ENCODE results near the gene SLC38A5. TPM values are rescaled to one million over a fixed set of nuclear protein-coding genes. Genes with fewer than 3 reads are reported as not detected.

Gene SLC38A5
- total RNA-seq, 1 donor from 2014 or later, result 2.3 TPM

- Histone ChIP-seq H3K9ac (no peak overlapping the region), H3K9me3 (ENCODE audit: low read depth) (no peaks in the 10 kb centered on the region), H3K27me3 (no peaks in the 10 kb centered on the region), H3K4me2 (no peak overlapping the region), H3F3A (ENCODE audit: low read depth) (peaks cover 15% of the 10 kb centered on the region), H3K4me3 (no peak overlapping the region), H3K27ac (no peak overlapping the region), H4K20me1 (ENCODE audit: low read depth) (no peaks in the 10 kb centered on the region), H2AFZ (replicated peaks) (no peak overlapping the region), H3K4me1 (peaks cover 15% of the 10 kb centered on the region), H3K36me3 (no peaks in the 10 kb centered on the region), H3K79me2 (ENCODE audit: low read depth) (peaks cover 22% of the 10 kb centered on the region)
- no peak for TF ChIP-seq EZH2 (IDR thresholded peaks at IDR 0.05)
- TF ChIP-seq EZH2phosphoT487 (IDR thresholded peaks at IDR 0.05), result no peak
- peak; percentile 27 for TF ChIP-seq CTCF (IDR thresholded peaks at IDR 0.05)
- H3K4me1 Mint-ChIP-seq, result peaks cover 36% of the 10 kb centered on the region
- DNase-seq (ENCODE audit: low spot score), result peak; percentile 23
- peaks cover 3% of the 10 kb centered on the region for H3K36me3 Mint-ChIP-seq
- peak overlapping the region; percentile 36 for H3K27ac Mint-ChIP-seq
- peak overlapping the region; percentile 70 for H3K4me3 Mint-ChIP-seq
- peaks cover 20% of the 10 kb centered on the region for H3K9me3 Mint-ChIP-seq
- peaks cover 6% of the 10 kb centered on the region for H3K27me3 Mint-ChIP-seq (ENCODE audit: insufficient read depth, low read depth)
Observed at GRCh38 chrX:48474127-48474526, 4.1 kb upstream of the SLC38A5 start.

GRCh38 chrX:48473704-48473990 lies 3.6 kb upstream of the SLC38A5 start:
- no peaks in the 10 kb centered on the region for H4K20me1 ChIP-seq (ENCODE audit: low read depth)
- H3K79me2 ChIP-seq (ENCODE audit: low read depth), result peaks cover 22% of the 10 kb centered on the region
- Mint-ChIP-seq H3K4me1 (peaks cover 36% of the 10 kb centered on the region), H3K27ac (no peak overlapping the region), H3K9me3 (peaks cover 20% of the 10 kb centered on the region), H3K36me3 (peaks cover 3% of the 10 kb centered on the region), H3K4me3 (peak overlapping the region; percentile 71), H3K27me3 (ENCODE audit: insufficient read depth, low read depth) (peaks cover 7% of the 10 kb centered on the region)
- H2AFZ ChIP-seq (replicated peaks), result no peak overlapping the region
- H3K4me1 ChIP-seq, result peaks cover 15% of the 10 kb centered on the region
- no peak overlapping the region for H3K9ac ChIP-seq
- no peaks in the 10 kb centered on the region for H3K9me3 ChIP-seq (ENCODE audit: low read depth)
- no peak overlapping the region for H3K4me2 ChIP-seq
- no peak for TF ChIP-seq EZH2phosphoT487 (IDR thresholded peaks at IDR 0.05)
- TF ChIP-seq CTCF (IDR thresholded peaks at IDR 0.05), result no peak
- TF ChIP-seq EZH2 (IDR thresholded peaks at IDR 0.05), result no peak
- H3K27ac ChIP-seq, result no peak overlapping the region
- no peak overlapping the region for H3K4me3 ChIP-seq
- H3K27me3 ChIP-seq, result no peaks in the 10 kb centered on the region
- no peak for DNase-seq (ENCODE audit: low spot score)
- no peaks in the 10 kb centered on the region for H3K36me3 ChIP-seq
- peaks cover 15% of the 10 kb centered on the region for H3F3A ChIP-seq (ENCODE audit: low read depth)

GRCh38 chrX:48472851-48473703 lies 3.0 kb upstream of the SLC38A5 start:
- Histone ChIP-seq H3K4me1 (peaks cover 15% of the 10 kb centered on the region), H3K27ac (peak overlapping the region; percentile 27), H3K27me3 (no peaks in the 10 kb centered on the region), H3K36me3 (no peaks in the 10 kb centered on the region), H3K4me3 (no peak overlapping the region), H3K9me3 (ENCODE audit: low read depth) (no peaks in the 10 kb centered on the region), H3K9ac (no peak overlapping the region), H3K79me2 (ENCODE audit: low read depth) (peaks cover 22% of the 10 kb centered on the region), H4K20me1 (ENCODE audit: low read depth) (no peaks in the 10 kb centered on the region), H3K4me2 (peak overlapping the region; percentile 43), H2AFZ (replicated peaks) (no peak overlapping the region), H3F3A (ENCODE audit: low read depth) (peaks cover 15% of the 10 kb centered on the region)
- peaks cover under 1% of the 10 kb centered on the region for H3K36me3 Mint-ChIP-seq
- H3K9me3 Mint-ChIP-seq, result peaks cover 20% of the 10 kb centered on the region
- H3K27me3 Mint-ChIP-seq (ENCODE audit: insufficient read depth, low read depth), result peaks cover 10% of the 10 kb centered on the region
- peak; percentile 54 for DNase-seq (ENCODE audit: low spot score)
- H3K27ac Mint-ChIP-seq, result peak overlapping the region; percentile 42
- H3K4me1 Mint-ChIP-seq, result peaks cover 40% of the 10 kb centered on the region
- TF ChIP-seq EZH2phosphoT487 (IDR thresholded peaks at IDR 0.05) (no peak), EZH2 (IDR thresholded peaks at IDR 0.05) (no peak), CTCF (IDR thresholded peaks at IDR 0.05) (no peak)
- peak overlapping the region; percentile 71 for H3K4me3 Mint-ChIP-seq

Measured in neural progenitor cell (in vitro differentiated cells).